HepG2 (cell line): ENCODE measurements around the gene NOL4L. TPM values are rescaled to one million over a fixed set of nuclear protein-coding genes. Genes with fewer than 3 reads are reported as not detected.
A peak's percentile ranks its signal among the peaks of the same experiment; 100 is the strongest.

Experiments used
- CEBPB ChIP-seq: IDR thresholded peaks from 2 replicates; pipeline ENCODE4 v1.6.1; 2011; ENCODE audit warnings: low read depth, low read length, improper control_type of control experiment, borderline replicate concordance
- EHMT2 ChIP-seq: fragments of 200-600 bp; sonication (generic); IDR thresholded peaks from 2 replicates; pipeline ENCODE4 v1.7.0; 2017; ENCODE audit warnings: antibody characterized with exemption, low read depth, low read length, borderline replicate concordance
- GTF3A ChIP-seq: sonication (generic); formaldehyde crosslinking; conservative IDR thresholded peaks from 2 replicates; pipeline ENCODE4 v1.4.0; 2020; ENCODE audit warnings: mild to moderate bottlenecking, missing genetic modification reagents
- HMGXB3 ChIP-seq: sonication (generic); formaldehyde crosslinking; IDR thresholded peaks from 2 replicates; pipeline ENCODE4 v1.4.0; 2020; ENCODE audit warnings: missing genetic modification reagents, borderline replicate concordance
- HNF4A ChIP-seq: sonication (generic); formaldehyde crosslinking; IDR thresholded peaks from 2 replicates; pipeline ENCODE4 v1.4.0; 2020; ENCODE audit warnings: missing genetic modification reagents
- MBNL3 ChIP-seq: fragments of 250-450 bp; sonication (Bioruptor Pico); conservative IDR thresholded peaks from 2 replicates; pipeline ENCODE4 v1.8.0; 2022; ENCODE audit warnings: mild to moderate bottlenecking, inconsistent platforms
- PAWR ChIP-seq: sonication (generic); formaldehyde crosslinking; IDR thresholded peaks from 2 replicates; pipeline ENCODE4 v1.4.0; 2020; ENCODE audit warnings: missing genetic modification reagents, mild to moderate bottlenecking, borderline replicate concordance
- RFX3 ChIP-seq: IDR thresholded peaks from 2 replicates; pipeline ENCODE4 v1.6.1; 2016; ENCODE audit warnings: missing biosample characterization, missing genetic modification reagents
- TBL1XR1 ChIP-seq: fragments of 150-350 bp; IDR thresholded peaks from 2 replicates; pipeline ENCODE4 v1.6.1; 2014; ENCODE audit warnings: borderline replicate concordance, low read length; ENCODE audit not compliant: partially characterized antibody
- TFAP4 ChIP-seq: sonication (generic); IDR thresholded peaks from 2 replicates; pipeline ENCODE4 v1.6.1; 2016; ENCODE audit warnings: low read depth, borderline replicate concordance
- THAP7 ChIP-seq: sonication (generic); formaldehyde crosslinking; IDR thresholded peaks from 2 replicates; pipeline ENCODE4 v1.8.1; 2023; ENCODE audit warnings: mild to moderate bottlenecking, missing genetic modification reagents
- TSC22D2 ChIP-seq: sonication (generic); formaldehyde crosslinking; IDR thresholded peaks from 2 replicates; pipeline ENCODE4 v1.5.1; 2020; ENCODE audit warnings: missing genetic modification reagents, mild to moderate bottlenecking, borderline replicate concordance
- ZBTB33 ChIP-seq: sonication (generic); formaldehyde crosslinking; IDR thresholded peaks from 2 replicates; pipeline ENCODE4 v1.4.0; 2020; ENCODE audit warnings: missing genetic modification reagents
- ZBTB7A ChIP-seq: sonication (generic); formaldehyde crosslinking; IDR thresholded peaks from 2 replicates; pipeline ENCODE4 v1.8.0; 2022; ENCODE audit warnings: mild to moderate bottlenecking, missing genetic modification reagents
- ZBTB8A ChIP-seq: sonication (generic); formaldehyde crosslinking; IDR thresholded peaks from 2 replicates; pipeline ENCODE4 v1.4.0; 2020; ENCODE audit warnings: mild to moderate bottlenecking, low read depth, missing genetic modification reagents, borderline replicate concordance
- ZMYM3 ChIP-seq: sonication (generic); formaldehyde crosslinking; IDR thresholded peaks from 2 replicates; pipeline ENCODE4 v1.5.1; 2020; ENCODE audit warnings: mild to moderate bottlenecking, missing genetic modification reagents
- ZNF20 ChIP-seq: sonication (generic); formaldehyde crosslinking; IDR thresholded peaks from 2 replicates; pipeline ENCODE4 v1.4.0; 2020; ENCODE audit warnings: mild to moderate bottlenecking, moderate library complexity, missing genetic modification reagents
- ZNF263 ChIP-seq: sonication (generic); formaldehyde crosslinking; IDR thresholded peaks from 2 replicates; pipeline ENCODE4 v1.4.0; 2020; ENCODE audit warnings: missing genetic modification reagents
- ZNF414 ChIP-seq: sonication (generic); formaldehyde crosslinking; IDR thresholded peaks from 2 replicates; pipeline ENCODE4 v1.5.0; 2020; ENCODE audit warnings: missing genetic modification reagents
- ZZZ3 ChIP-seq: sonication (generic); formaldehyde crosslinking; IDR thresholded peaks from 2 replicates; pipeline ENCODE4 v1.4.0; 2020; ENCODE audit warnings: missing genetic modification reagents, mild to moderate bottlenecking, borderline replicate concordance
- polyA plus RNA-seq, 8 experiments: library from polyadenylated mRNA; depleted of rRNA in 3 of 8; stranded (reverse) in 7 of 8; unstranded in 1 of 8; fragments of >200 nt; fragmentation: Illumina TruSeq in 4 of 8; extraction: Trizol in 4 of 8; gene quantifications; 2 replicates each; pipeline versions ENCODE4 v1.2.1 to v1.2.3, GENCODE V29; 2011 to 2016; ENCODE audit warnings: low read depth in 4 of 8, missing spikeins in 1 of 8, mixed read lengths in 1 of 8; ENCODE audit not compliant: insufficient read depth in 1 of 8
- total RNA-seq, 5 experiments: library from RNA; depleted of rRNA; stranded (reverse); fragments of >200 nt; fragmentation: Illumina TruSeq; extraction: Trizol; gene quantifications; 2 replicates each; pipeline ENCODE4 v1.2.3, GENCODE V29; 2016; ENCODE audit warnings: low read depth in 1 of 5

NOL4L gene
- total and polyA plus RNA-seq, 2 of the 13 experiments (the other 11 are each of a cell fraction or from before 2014, with no cell fraction given), result 16.6 to 35.4 TPM

GRCh38 chr20:32539817-32540675 is 45.1 kb downstream of the NOL4L start (continued):
- no peak for TF ChIP-seq HMGXB3 (CRISPR knock-in tag)
- TF ChIP-seq ZNF414 (CRISPR knock-in tag), result peak; percentile 93
- no peak; the same call in none of the 2 replicates for TF ChIP-seq ZZZ3 (CRISPR knock-in tag)
- TF ChIP-seq HNF4A (CRISPR knock-in tag), result peak; percentile 98
- TF ChIP-seq ZMYM3 (CRISPR knock-in tag), result peak; percentile 96
- no peak for TF ChIP-seq TBL1XR1
- no peak for TF ChIP-seq ZNF20 (CRISPR knock-in tag)
- no peak for TF ChIP-seq EHMT2
- TF ChIP-seq THAP7 (CRISPR knock-in tag), result no peak
- TF ChIP-seq TFAP4, result peak; percentile 67; the same call in 1 of the 2 replicates
- TF ChIP-seq RFX3 (CRISPR knock-in tag), result no peak
- TF ChIP-seq ZBTB7A, result peak; percentile 97
- peak; percentile 62 for TF ChIP-seq ZNF263 (CRISPR knock-in tag)
- TF ChIP-seq TSC22D2 (CRISPR knock-in tag), result no peak
- peak; percentile 68; the same call in 1 of the 2 replicates for TF ChIP-seq PAWR (CRISPR knock-in tag)
- peak; percentile 36; the same call in 1 of the 2 replicates for TF ChIP-seq ZBTB33 (CRISPR knock-in tag)
- TF ChIP-seq GTF3A, result no peak; the same call in 1 of the 2 replicates
- TF ChIP-seq CEBPB, result no peak
- no peak for TF ChIP-seq MBNL3 (CRISPR knock-in tag)
- no peak; the same call in 1 of the 2 replicates for TF ChIP-seq ZBTB8A
